Tibial nerve (tissue), 4 donors: Measurements from ENCODE around the gene ATP2C2.

ENCODE experiments used
- CTCF ChIP-seq, 5 experiments: fragments of 200-600 bp in 3 of 5; fragments of 450-650 bp in 2 of 5; sonication (generic) in 3 of 5; IDR thresholded peaks; one replicate each; pipeline ENCODE4 v1.5.1; 2016 to 2019; ENCODE audit warnings: antibody characterized with exemption in 5 of 5, mild to moderate bottlenecking in 3 of 5, moderate library complexity in 2 of 5
- EP300 ChIP-seq, 2 donors: sonication (generic); formaldehyde crosslinking; IDR thresholded peaks; one replicate each; pipeline ENCODE4 v1.6.1; 2017; ENCODE audit warnings: antibody characterized with exemption in 2 of 2, mild to moderate bottlenecking in 1 of 2
- POLR2A ChIP-seq, 2 donors: fragments of 450-650 bp; IDR thresholded peaks; one replicate each; pipeline ENCODE4 v1.6.1; 2017; ENCODE audit warnings: antibody characterized with exemption in 2 of 2, mild to moderate bottlenecking in 2 of 2, moderate library complexity in 2 of 2

GRCh38 chr16:84339311-84339710 is 29.0 kb upstream of the ATP2C2 start:
- no peak for TF ChIP-seq POLR2A (IDR thresholded peaks at IDR 0.05)
- no peak for TF ChIP-seq CTCF (IDR thresholded peaks at IDR 0.05)
- TF ChIP-seq EP300 (IDR thresholded peaks at IDR 0.05) = no peak
